Endodermal cell (in vitro differentiated cells): ENCODE measurements around the gene BRCA1. TPM values are rescaled to one million over a fixed set of nuclear protein-coding genes. Genes with fewer than 3 reads are reported as not detected.
A peak's percentile ranks its signal among the peaks of the same experiment; 100 is the strongest.
"Not testable (repeated sequence)": the region's sequence is repeated elsewhere in the genome, so short reads cannot be mapped to it uniquely, and the experiment has no call there.

ENCODE experiments used
- DNase-seq: peaks from one replicate; pipeline ENCODE4 v3.0.0-alpha.2; 2017
- H3K27ac ChIP-seq: 2 replicates; pipeline ENCODE4 v1.5.1; 2013; ENCODE audit warnings: mild to moderate bottlenecking, low read depth, low read length, moderate library complexity
- H3K27me3 ChIP-seq: 2 replicates; pipeline ENCODE4 v1.6.1; 2013; ENCODE audit warnings: mild to moderate bottlenecking, low read length, moderate library complexity; ENCODE audit not compliant: insufficient read depth, control insufficient read depth, poor library complexity, severe bottlenecking
- H3K36me3 ChIP-seq: 2 replicates; pipeline ENCODE4 v1.7.0; 2013; ENCODE audit warnings: mild to moderate bottlenecking, low read length, moderate library complexity; ENCODE audit not compliant: control insufficient read depth, insufficient read depth
- H3K4me1 ChIP-seq: one replicate; pipeline ENCODE4 v1.7.0; 2013; ENCODE audit warnings: low read length; ENCODE audit not compliant: control insufficient read depth, insufficient read depth
- H3K4me3 ChIP-seq: 2 replicates; pipeline ENCODE4 v1.5.1; 2013; ENCODE audit warnings: mild to moderate bottlenecking, low read length, moderate library complexity
- H3K9ac ChIP-seq: 2 replicates; pipeline ENCODE4 v1.6.1; 2013; ENCODE audit warnings: mild to moderate bottlenecking, low read length, moderate library complexity; ENCODE audit not compliant: poor library complexity, severe bottlenecking; ENCODE audit errors: extremely low read depth
- H3K9me3 ChIP-seq: 2 replicates; pipeline ENCODE4 v1.6.1; 2013; ENCODE audit warnings: mild to moderate bottlenecking, low read length, moderate library complexity; ENCODE audit not compliant: control insufficient read depth
- H3K27ac Mint-ChIP-seq: 2 replicates; pipeline ENCODE4 v1.8.0; 2020; ENCODE audit warnings: mixed read lengths
- H3K27me3 Mint-ChIP-seq: 2 replicates; pipeline ENCODE4 v1.8.0; 2021; ENCODE audit warnings: mild to moderate bottlenecking, mixed read lengths; ENCODE audit not compliant: insufficient read depth
- H3K36me3 Mint-ChIP-seq: 2 replicates; pipeline ENCODE4 v1.8.0; 2020; ENCODE audit warnings: low read depth, mixed read lengths
- H3K4me1 Mint-ChIP-seq: 2 replicates; pipeline ENCODE4 v1.8.0; 2020; ENCODE audit warnings: mixed read lengths
- H3K4me3 Mint-ChIP-seq: 2 replicates; pipeline ENCODE4 v1.8.0; 2020; ENCODE audit warnings: mild to moderate bottlenecking, moderate library complexity, mixed read lengths
- H3K9me3 Mint-ChIP-seq: 2 replicates; pipeline ENCODE4 v1.8.0; 2020; ENCODE audit warnings: mild to moderate bottlenecking, mixed read lengths
- WGBS, 2 experiments: methylation state at CpG; one replicate each; pipeline versions ENCODE4 v1.1.5 to v1.1.7; 2013; ENCODE audit warnings: missing lambda C conversion rate in 2 of 2, mixed read lengths in 1 of 2; ENCODE audit not compliant: insufficient coverage in 1 of 2, insufficient read length in 1 of 2; 5-methylcytosine and 5-hydroxymethylcytosine counted together
- total RNA-seq, 2 donors: library from RNA; stranded (reverse); fragmentation: NEBNext Ultra II Directional in 1 of 2; extraction: Animal tissue kit (Norgen Biotek cat#: 25700) in 1 of 2; gene quantifications; 2 replicates in 1 of 2; 3 replicates in 1 of 2; pipeline ENCODE4 v1.2.1, GENCODE V29; 2021
- TF ChIP-seq, protein P1 (sequence below): fragments of 200-600 bp; sonication (generic); conservative IDR thresholded peaks from 2 replicates; pipeline ENCODE4 v1.5.0; 2021; ENCODE audit warnings: antibody characterized with exemption, mild to moderate bottlenecking

Gene BRCA1
- total RNA-seq, 2 donors from 2014 or later = 45.4 to 59.0 TPM

DNA sequence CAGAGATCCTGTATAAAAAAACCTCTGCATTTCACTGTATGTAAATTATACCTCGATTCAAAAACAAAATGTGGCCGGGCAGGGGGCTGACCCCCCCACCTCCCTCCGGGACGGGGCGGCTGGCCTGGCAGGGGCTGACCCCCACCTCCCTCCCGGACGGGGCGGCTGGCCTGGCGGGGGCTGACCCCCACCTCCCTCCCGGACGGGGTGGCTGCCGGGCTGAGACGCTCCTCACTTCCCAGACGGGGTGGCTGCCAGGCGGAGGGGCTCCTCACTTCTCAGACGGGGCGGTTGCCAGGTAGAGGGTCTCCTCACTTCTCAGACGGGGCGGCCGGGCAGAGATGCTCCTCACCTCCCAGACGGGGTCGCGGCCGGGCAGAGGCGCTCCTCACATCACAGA is 34.1 kb upstream of the BRCA1 start:
- not testable (repeated sequence) for H3K27me3 Mint-ChIP-seq, H3K27ac Mint-ChIP-seq, H3K4me3 ChIP-seq, H3K4me1 Mint-ChIP-seq, H3K9me3 Mint-ChIP-seq, H3K27me3 ChIP-seq, H3K9me3 ChIP-seq, H3K4me3 Mint-ChIP-seq, H3K27ac ChIP-seq, H3K9ac ChIP-seq, H3K4me1 ChIP-seq
- peak; percentile 24 for DNase-seq
- WGBS, 2 experiments = 94% methylated on average over 13 of the region's 25 CpGs; no CpG with 5 or more reads in 1 of the 2 experiments
- H3K36me3 Mint-ChIP-seq = peaks cover 65% of the 10 kb centered on the region
- H3K36me3 ChIP-seq = peaks cover 22% of the 10 kb centered on the region

DNA sequence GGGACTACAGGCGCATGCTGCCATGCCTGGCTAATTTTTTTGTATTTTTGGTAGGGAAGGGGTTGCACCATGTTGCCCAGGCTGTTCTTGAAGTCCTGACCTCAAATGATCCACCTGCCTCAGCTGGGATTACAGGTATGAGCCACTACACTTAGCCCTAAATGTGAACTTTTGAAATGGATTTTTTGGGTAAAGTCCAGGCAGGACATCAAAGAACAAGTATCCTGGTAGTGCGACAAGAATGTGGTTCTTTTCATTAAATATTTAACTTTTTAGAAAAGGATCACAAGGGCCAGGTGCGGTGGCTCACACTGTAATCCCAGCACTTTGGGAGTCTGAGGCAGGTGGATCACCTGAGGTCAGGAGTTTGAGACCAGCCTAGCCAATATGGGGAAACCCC is 30.5 kb upstream of the BRCA1 start:
- Histone ChIP-seq H3K4me1 (no peaks in the 10 kb centered on the region), H3K36me3 (peaks cover 12% of the 10 kb centered on the region), H3K9me3 (peaks cover 11% of the 10 kb centered on the region), H3K27ac (no peak overlapping the region), H3K27me3 (no peaks in the 10 kb centered on the region), H3K9ac (no peak overlapping the region), H3K4me3 (no peak overlapping the region)
- TF ChIP-seq, protein P1, sequence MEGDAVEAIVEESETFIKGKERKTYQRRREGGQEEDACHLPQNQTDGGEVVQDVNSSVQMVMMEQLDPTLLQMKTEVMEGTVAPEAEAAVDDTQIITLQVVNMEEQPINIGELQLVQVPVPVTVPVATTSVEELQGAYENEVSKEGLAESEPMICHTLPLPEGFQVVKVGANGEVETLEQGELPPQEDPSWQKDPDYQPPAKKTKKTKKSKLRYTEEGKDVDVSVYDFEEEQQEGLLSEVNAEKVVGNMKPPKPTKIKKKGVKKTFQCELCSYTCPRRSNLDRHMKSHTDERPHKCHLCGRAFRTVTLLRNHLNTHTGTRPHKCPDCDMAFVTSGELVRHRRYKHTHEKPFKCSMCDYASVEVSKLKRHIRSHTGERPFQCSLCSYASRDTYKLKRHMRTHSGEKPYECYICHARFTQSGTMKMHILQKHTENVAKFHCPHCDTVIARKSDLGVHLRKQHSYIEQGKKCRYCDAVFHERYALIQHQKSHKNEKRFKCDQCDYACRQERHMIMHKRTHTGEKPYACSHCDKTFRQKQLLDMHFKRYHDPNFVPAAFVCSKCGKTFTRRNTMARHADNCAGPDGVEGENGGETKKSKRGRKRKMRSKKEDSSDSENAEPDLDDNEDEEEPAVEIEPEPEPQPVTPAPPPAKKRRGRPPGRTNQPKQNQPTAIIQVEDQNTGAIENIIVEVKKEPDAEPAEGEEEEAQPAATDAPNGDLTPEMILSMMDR = no peak
- Mint-ChIP-seq H3K4me3 (no peak overlapping the region), H3K27me3 (no peaks in the 10 kb centered on the region), H3K9me3 (peaks cover 15% of the 10 kb centered on the region), H3K4me1 (no peaks in the 10 kb centered on the region), H3K36me3 (peaks cover 53% of the 10 kb centered on the region), H3K27ac (no peak overlapping the region)
- DNase-seq = no peak
- 83 to 94% methylated on average over 3 of the region's 3 CpGs for WGBS, 2 experiments

DNA sequence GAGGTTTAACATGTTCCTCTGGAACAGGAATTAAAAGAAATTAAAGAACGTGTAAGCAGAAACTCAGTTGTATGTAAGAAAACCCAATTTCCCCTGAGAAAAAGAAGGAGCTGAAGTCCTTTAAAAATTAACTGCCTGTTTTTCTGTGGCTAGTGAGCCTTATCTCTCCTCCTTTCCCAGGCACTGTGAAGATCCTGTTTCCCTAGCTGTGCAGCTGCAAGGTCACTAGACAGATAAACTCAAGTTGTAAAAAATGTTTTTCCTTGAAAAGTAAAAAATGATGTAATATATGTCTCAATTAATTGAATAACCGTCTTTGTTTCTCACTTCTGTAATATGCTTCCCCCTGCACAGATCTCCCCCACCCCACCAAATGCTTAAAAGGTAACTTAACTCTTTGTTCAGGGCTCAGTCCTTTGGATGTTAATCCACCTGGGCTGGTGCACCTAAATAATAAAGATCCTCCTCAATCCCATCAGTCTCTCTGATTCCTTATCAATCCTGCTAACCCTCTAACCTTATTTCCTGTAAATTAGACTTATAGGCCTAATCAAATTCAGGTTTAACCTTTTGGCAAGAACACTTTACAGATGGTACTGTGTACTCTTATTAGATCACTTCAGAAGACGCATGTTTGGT is 28.2 kb upstream of the BRCA1 start:
- H3K4me3 Mint-ChIP-seq, H3K27me3 ChIP-seq, H3K4me1 ChIP-seq, H3K9me3 Mint-ChIP-seq, H3K4me1 Mint-ChIP-seq, H3K9ac ChIP-seq, H3K27ac ChIP-seq, H3K36me3 ChIP-seq, DNase-seq, H3K27me3 Mint-ChIP-seq, H3K4me3 ChIP-seq, H3K27ac Mint-ChIP-seq: not testable (repeated sequence)
- WGBS, 2 experiments = 89 to 95% methylated on average over 3 of the region's 3 CpGs
- H3K9me3 ChIP-seq = peaks cover 11% of the 10 kb centered on the region
- H3K36me3 Mint-ChIP-seq = peaks cover 46% of the 10 kb centered on the region

DNA sequence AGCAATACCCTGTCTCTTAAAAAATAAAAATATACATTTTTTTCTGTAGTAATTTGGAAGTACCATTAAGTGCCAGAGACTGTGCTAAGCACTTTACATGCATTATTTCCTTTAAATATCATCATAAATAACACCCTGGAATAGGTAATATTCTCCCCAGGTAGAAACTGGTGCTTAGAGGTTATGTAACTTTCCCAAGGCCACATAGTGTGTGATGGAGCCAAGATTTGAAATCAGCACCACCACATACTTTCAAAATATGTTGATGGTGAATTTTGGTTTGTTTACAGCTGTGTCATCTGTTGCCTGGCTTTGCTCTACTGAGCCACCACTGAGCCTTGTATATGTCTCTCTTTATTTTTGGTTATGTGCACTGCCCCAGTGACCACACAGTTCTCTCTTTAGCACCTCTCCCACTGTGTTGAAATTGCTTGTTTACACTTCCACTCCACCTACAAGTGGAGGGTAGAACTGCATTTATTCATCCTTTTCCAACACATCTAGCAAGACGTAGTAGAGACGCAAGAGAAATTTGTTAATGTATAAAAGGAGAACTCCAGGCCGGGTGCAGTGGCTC is 26.8 kb upstream of the BRCA1 start:
- peaks cover 42% of the 10 kb centered on the region for H3K36me3 Mint-ChIP-seq
- TF ChIP-seq, protein P1 = no peak
- 95 to 97% methylated on average over 3 of the region's 3 CpGs for WGBS, 2 experiments

More for the DNA sequence above, 26.8 kb upstream of the BRCA1 start:
- Histone ChIP-seq H3K27me3 (no peaks in the 10 kb centered on the region), H3K36me3 (peaks cover under 1% of the 10 kb centered on the region), H3K9ac (no peak overlapping the region), H3K27ac (no peak overlapping the region), H3K9me3 (peaks cover 11% of the 10 kb centered on the region), H3K4me3 (no peak overlapping the region), H3K4me1 (no peaks in the 10 kb centered on the region)
- DNase-seq = no peak
- peaks cover 7% of the 10 kb centered on the region for H3K9me3 Mint-ChIP-seq
- H3K27ac Mint-ChIP-seq = no peak overlapping the region
- H3K4me3 Mint-ChIP-seq = no peak overlapping the region
- no peaks in the 10 kb centered on the region for H3K27me3 Mint-ChIP-seq
- H3K4me1 Mint-ChIP-seq = peaks cover 4% of the 10 kb centered on the region
